WTC11 (cell line): ENCODE data around the gene RBM10. TPM values are rescaled to one million over a fixed set of nuclear protein-coding genes. Genes with fewer than 3 reads are reported as not detected.
A peak's percentile ranks its signal among the peaks of the same experiment; 100 is the strongest.

Experiments
- ATAC-seq: fragments of 200-7000 bp; cut with Tn5 transposase; 2 replicates; pipeline ENCODE4 v1.10.0; 2021; ENCODE audit warnings: mild to moderate bottlenecking, moderate library complexity
- CTCF ChIA-PET: fragments of 300-600 bp; sonication (Branson Sonifier 250); formaldehyde crosslinking; loops from one replicate; lab custom pipeline; 2021; ENCODE audit warnings: antibody characterized with exemption; lab: Charles Lee
- POLR2A ChIA-PET: fragments of 350-600 bp; sonication (Branson Sonifier 250); formaldehyde crosslinking; loops from one replicate; lab custom pipeline; 2021; ENCODE audit warnings: antibody characterized with exemption; lab: Charles Lee
- DNase-seq: peaks from one replicate; pipeline ENCODE4 v3.0.0; 2021; ENCODE audit warnings: low spot score
- H3K27ac Mint-ChIP-seq: 2 replicates; pipeline ENCODE4 v1.8.0; 2021; ENCODE audit warnings: mixed read lengths
- H3K27me3 Mint-ChIP-seq: 2 replicates; pipeline ENCODE4 v1.8.0; 2021; ENCODE audit warnings: low read depth, mild to moderate bottlenecking, moderate library complexity, mixed read lengths
- H3K36me3 Mint-ChIP-seq: 2 replicates; pipeline ENCODE4 v1.8.0; 2021; ENCODE audit warnings: mixed read lengths
- H3K4me1 Mint-ChIP-seq: 2 replicates; pipeline ENCODE4 v1.8.0; 2022; ENCODE audit warnings: mixed read lengths
- H3K4me3 Mint-ChIP-seq: 2 replicates; pipeline ENCODE4 v1.8.0; 2021; ENCODE audit warnings: mild to moderate bottlenecking, moderate library complexity, mixed read lengths
- H3K9me3 Mint-ChIP-seq: 2 replicates; pipeline ENCODE4 v1.8.0; 2021; ENCODE audit warnings: mixed read lengths
- AFF4 ChIP-seq: sonication (generic); formaldehyde crosslinking; IDR thresholded peaks from 2 replicates; pipeline ENCODE4 v1.8.1; 2023; ENCODE audit warnings: mild to moderate bottlenecking, missing genetic modification reagents, borderline replicate concordance
- CREB1 ChIP-seq: sonication (generic); formaldehyde crosslinking; IDR thresholded peaks from 2 replicates; pipeline ENCODE4 v1.8.0; 2023; ENCODE audit warnings: mild to moderate bottlenecking, missing genetic modification reagents
- CREM ChIP-seq: sonication (generic); formaldehyde crosslinking; IDR thresholded peaks from 2 replicates; pipeline ENCODE4 v1.8.1; 2022; ENCODE audit warnings: mild to moderate bottlenecking, missing genetic modification reagents, moderate library complexity
- ERG ChIP-seq: fragments of 250-450 bp; sonication (Bioruptor Pico); IDR thresholded peaks from 2 replicates; pipeline ENCODE4 v1.8.0; 2021; ENCODE audit warnings: mild to moderate bottlenecking
- ESRRA ChIP-seq: sonication (generic); formaldehyde crosslinking; IDR thresholded peaks from 2 replicates; pipeline ENCODE4 v1.8.1; 2022; ENCODE audit warnings: mild to moderate bottlenecking, missing genetic modification reagents, borderline replicate concordance
- FOXK1 ChIP-seq: sonication (generic); formaldehyde crosslinking; IDR thresholded peaks from 2 replicates; pipeline ENCODE4 v1.8.0; 2022; ENCODE audit warnings: mild to moderate bottlenecking, moderate library complexity, missing genetic modification reagents
- GTF2I ChIP-seq: fragments of 250-450 bp; sonication (Bioruptor Pico); conservative IDR thresholded peaks from 2 replicates; pipeline ENCODE4 v1.4.0; 2021; ENCODE audit warnings: mild to moderate bottlenecking
- MAX ChIP-seq: sonication (generic); formaldehyde crosslinking; IDR thresholded peaks from 2 replicates; pipeline ENCODE4 v1.8.0; 2022; ENCODE audit warnings: mild to moderate bottlenecking, missing genetic modification reagents
- MYBL2 ChIP-seq: sonication (generic); formaldehyde crosslinking; IDR thresholded peaks from 2 replicates; pipeline ENCODE4 v1.8.1; 2023; ENCODE audit warnings: mild to moderate bottlenecking, moderate library complexity, missing genetic modification reagents
- SP1 ChIP-seq: sonication (generic); formaldehyde crosslinking; conservative IDR thresholded peaks from 2 replicates; pipeline ENCODE4 v1.8.1; 2022; ENCODE audit warnings: missing genetic modification reagents
- TP53 ChIP-seq: sonication (generic); formaldehyde crosslinking; IDR thresholded peaks from 2 replicates; pipeline ENCODE4 v1.8.1; 2023; ENCODE audit warnings: mild to moderate bottlenecking, missing genetic modification reagents
- USF2 ChIP-seq: sonication (generic); formaldehyde crosslinking; IDR thresholded peaks from 2 replicates; pipeline ENCODE4 v1.8.1; 2023; ENCODE audit warnings: mild to moderate bottlenecking, missing genetic modification reagents, moderate library complexity
- ZNF121 ChIP-seq: sonication (generic); formaldehyde crosslinking; IDR thresholded peaks from 2 replicates; pipeline ENCODE4 v1.8.0; 2023; ENCODE audit warnings: missing genetic modification reagents
- ZNF416 ChIP-seq: fragments of 250-450 bp; sonication (Bioruptor Pico); IDR thresholded peaks from 2 replicates; pipeline ENCODE4 v1.9.0; 2021; ENCODE audit warnings: mild to moderate bottlenecking, inconsistent platforms
- total RNA-seq: library from RNA; stranded (reverse); gene quantifications from 3 replicates; pipeline ENCODE4 v1.2.3, GENCODE V29; 2021
- TF ChIP-seq, protein P1 (sequence below): sonication (generic); formaldehyde crosslinking; IDR thresholded peaks from 2 replicates; pipeline ENCODE4 v1.8.0; 2022; ENCODE audit warnings: mild to moderate bottlenecking, missing genetic modification reagents

RBM10 gene
- total RNA-seq, 1 experiment from 2014 or later, result 66.1 TPM

- ChIA-PET CTCF (interaction anchor here (1.5 to 1.9 kb wide), 2 partner anchors 195 to 334 kb away, joined by 6 read pairs; no protein-coding TSS in a partner anchor), POLR2A (interaction anchor here (0.8 kb wide), 1 partner anchor 28 kb away, joined by 3 read pairs; the partner anchor contains the start of gene CDK16)
- no peaks in the 10 kb centered on the region for H3K9me3 Mint-ChIP-seq
- H3K4me3 Mint-ChIP-seq, result 0 out of 2 replicates have a peak overlapping the region, but pooled peaks have one; percentile 91
- peaks cover 6% of the 10 kb centered on the region for H3K36me3 Mint-ChIP-seq
- no peaks in the 10 kb centered on the region for H3K27me3 Mint-ChIP-seq
- no peak for TF ChIP-seq ZNF121 (CRISPR knock-in tag)
- TF ChIP-seq FOXK1 (CRISPR knock-in tag), result no peak
- TF ChIP-seq TP53 (CRISPR knock-in tag), result no peak
- no peak for TF ChIP-seq CREM (CRISPR knock-in tag)
- ATAC-seq (no peak), DNase-seq (no peak)
- no peak overlapping the region for H3K27ac Mint-ChIP-seq
- H3K4me1 Mint-ChIP-seq, result peaks cover 21% of the 10 kb centered on the region
Measured at GRCh38 chrX:47189906-47190305, 44.9 kb downstream of the RBM10 start.

DNA sequence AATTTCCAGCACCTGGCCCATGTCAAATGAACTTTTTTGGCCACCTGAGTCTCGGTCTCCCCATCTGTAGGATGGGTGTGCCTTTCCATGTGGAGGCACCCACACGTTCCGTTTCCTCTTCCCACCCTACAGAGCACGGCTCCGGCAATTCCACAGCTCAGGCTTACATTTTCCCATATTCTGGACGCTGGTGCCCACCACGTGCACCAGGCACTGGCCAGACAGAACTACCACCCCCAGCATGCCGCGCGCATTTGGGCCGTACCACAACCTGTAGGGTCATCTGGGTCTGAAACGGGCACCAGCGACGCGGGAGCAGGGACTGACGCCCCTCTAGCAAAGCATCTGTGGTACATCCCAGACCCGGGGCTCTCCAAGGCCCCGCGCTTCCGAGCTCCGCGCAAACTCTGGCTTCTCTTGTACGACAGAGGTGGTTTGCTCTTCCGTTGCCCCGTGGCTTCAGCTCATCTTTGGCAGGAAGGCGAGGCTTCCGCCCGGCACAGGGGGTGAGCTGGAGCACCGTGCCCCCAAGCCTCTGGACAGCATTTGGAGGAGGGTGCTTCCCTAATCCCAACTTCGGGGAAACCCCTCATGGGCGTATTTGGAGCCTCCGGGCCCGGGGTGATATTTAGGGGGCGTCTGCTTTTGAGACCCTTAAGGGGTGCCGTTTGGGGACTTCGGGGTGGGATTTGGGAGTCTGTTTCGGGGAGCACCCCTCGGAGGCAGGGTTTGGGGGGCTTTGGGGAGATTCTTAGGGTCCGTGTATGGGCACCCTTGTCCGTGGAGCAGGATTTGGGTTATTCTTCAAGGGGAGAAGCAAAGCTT lies 45.6 kb downstream of the RBM10 start:
- ATAC-seq (peak; percentile 75), DNase-seq (peak; percentile 86)
- TF ChIP-seq MYBL2 (CRISPR knock-in tag) (0 out of 2 replicates have a peak, but pooled peaks have one; percentile 20), GTF2I (CRISPR knock-in tag) (peak; percentile 70; the same call in 1 of the 2 replicates), USF2 (CRISPR knock-in tag) (peak; percentile 63; the same call in 1 of the 2 replicates), CREB1 (no peak), ZNF416 (CRISPR knock-in tag) (no peak), AFF4 (no peak), ERG (CRISPR knock-in tag) (no peak), CREM (CRISPR knock-in tag) (0 out of 2 replicates have a peak, but pooled peaks have one; percentile 10), SP1 (CRISPR knock-in tag) (peak; percentile 51), FOXK1 (CRISPR knock-in tag) (0 out of 2 replicates have a peak, but pooled peaks have one; percentile 54), MAX (peak; percentile 86), ESRRA (CRISPR knock-in tag) (no peak)
- TF ChIP-seq, protein P1, sequence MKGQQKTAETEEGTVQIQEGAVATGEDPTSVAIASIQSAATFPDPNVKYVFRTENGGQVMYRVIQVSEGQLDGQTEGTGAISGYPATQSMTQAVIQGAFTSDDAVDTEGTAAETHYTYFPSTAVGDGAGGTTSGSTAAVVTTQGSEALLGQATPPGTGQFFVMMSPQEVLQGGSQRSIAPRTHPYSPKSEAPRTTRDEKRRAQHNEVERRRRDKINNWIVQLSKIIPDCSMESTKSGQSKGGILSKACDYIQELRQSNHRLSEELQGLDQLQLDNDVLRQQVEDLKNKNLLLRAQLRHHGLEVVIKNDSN (CRISPR knock-in tag), result peak; percentile 36; the same call in 1 of the 2 replicates
- H3K36me3 Mint-ChIP-seq, result peaks cover 3% of the 10 kb centered on the region
- peak overlapping the region; percentile 63; the same call in 1 of the 2 replicates for H3K27ac Mint-ChIP-seq
- no peaks in the 10 kb centered on the region for H3K27me3 Mint-ChIP-seq
- POLR2A ChIA-PET, result interaction anchor here (0.8 to 1.4 kb wide), 8 partner anchors 10 to 333 kb away, joined by 3 to 9 read pairs (median 3); partner anchors contain the start of genes CDK16, NDUFB11 and RBM10
- no peaks in the 10 kb centered on the region for H3K9me3 Mint-ChIP-seq
- CTCF ChIA-PET, result interaction anchor here (0.6 to 1.9 kb wide), 3 partner anchors 193 to 333 kb away, joined by 6 read pairs; no protein-coding TSS in a partner anchor
- H3K4me3 Mint-ChIP-seq, result peak overlapping the region; percentile 91
- H3K4me1 Mint-ChIP-seq, result peaks cover 28% of the 10 kb centered on the region
